Gastroesophageal sphincter (tissue), 3 donors: ENCODE measurements around the gene RASL10B.

Source experiments
- CTCF ChIP-seq, 4 experiments: fragments of 200-600 bp in 2 of 4; fragments of 450-650 bp in 2 of 4; sonication (generic) in 1 of 4; IDR thresholded peaks; one replicate each; pipeline ENCODE4 v1.5.1; 2017 to 2019; ENCODE audit warnings: antibody characterized with exemption in 4 of 4, mild to moderate bottlenecking in 2 of 4, moderate library complexity in 2 of 4
- POLR2A ChIP-seq, 2 donors: fragments of 450-650 bp; IDR thresholded peaks; one replicate each; pipeline ENCODE4 v1.6.1; 2017; ENCODE audit warnings: antibody characterized with exemption in 2 of 2, mild to moderate bottlenecking in 2 of 2, moderate library complexity in 1 of 2
- POLR2AphosphoS5 ChIP-seq: sonication (generic); formaldehyde crosslinking; IDR thresholded peaks from one replicate; pipeline ENCODE4 v1.6.1; 2017; ENCODE audit warnings: antibody characterized with exemption

- TF ChIP-seq CTCF (IDR thresholded peaks at IDR 0.05) (no peak), POLR2A (IDR thresholded peaks at IDR 0.05) (no peak), POLR2AphosphoS5 (peak; percentile 47)
Measured at GRCh38 chr17:35788477-35789368, 57.3 kb downstream of the RASL10B start.
